ENCODE measurements around the gene SPSB4.
"Not testable (repeated sequence)": the region's sequence is repeated elsewhere in the genome, so short reads cannot be mapped to it uniquely, and the experiment has no call there.

SPSB4 gene

DNA sequence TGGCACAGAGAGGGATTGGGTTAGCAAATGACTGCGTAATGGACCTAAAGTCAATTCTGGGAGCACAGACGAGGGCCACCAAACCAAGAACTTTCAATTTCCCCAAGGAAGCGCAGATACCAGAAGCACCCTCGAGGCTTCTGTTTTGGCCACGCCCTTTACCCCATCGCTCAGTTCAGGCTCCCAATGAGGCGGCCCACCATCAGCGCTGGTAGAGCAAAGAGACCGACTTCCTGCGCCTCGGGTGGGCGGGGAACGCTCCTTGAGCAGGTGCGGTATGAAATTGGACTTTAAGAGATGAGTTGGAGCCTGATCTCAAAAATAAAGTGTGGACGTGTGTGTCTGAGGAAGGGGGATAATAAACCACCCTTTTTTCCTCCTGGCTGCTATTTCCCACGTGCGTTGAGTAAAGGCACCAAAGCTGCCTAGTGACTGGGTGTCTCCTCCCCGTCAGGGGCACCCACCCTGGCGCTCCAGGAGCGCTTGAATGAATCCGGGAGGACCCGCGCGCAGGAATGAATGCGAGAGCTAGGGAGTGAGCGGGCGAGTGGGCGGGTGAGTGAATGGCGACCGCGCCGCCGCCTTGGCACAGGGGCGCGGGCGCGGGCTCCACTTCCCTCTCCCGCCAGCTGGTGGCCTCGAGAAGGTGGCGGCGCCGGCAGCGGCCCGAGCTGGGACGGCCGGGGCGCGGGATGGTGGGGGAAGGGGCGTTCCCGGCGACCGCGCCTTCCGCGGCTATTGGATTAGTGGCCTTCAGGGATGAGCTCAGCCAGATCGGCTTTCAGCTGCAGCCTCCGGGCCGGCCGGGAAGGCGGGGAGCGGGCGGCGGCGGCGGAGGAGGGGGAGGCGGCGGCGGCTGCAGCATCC, at the start of gene SPSB4:
SPSB4 (plus strand) TSS at position 772 of the 867 bp plus-strand sequence. CDS start 14,758 bp downstream, outside the sequence.
- DNase-seq (ENCODE audit: low read depth) = peak; percentile 10
- peak within 1 kb of the TSS; percentile 48 for H3K4me3 ChIP-seq (ENCODE audit: low read depth, low read length)

DNA sequence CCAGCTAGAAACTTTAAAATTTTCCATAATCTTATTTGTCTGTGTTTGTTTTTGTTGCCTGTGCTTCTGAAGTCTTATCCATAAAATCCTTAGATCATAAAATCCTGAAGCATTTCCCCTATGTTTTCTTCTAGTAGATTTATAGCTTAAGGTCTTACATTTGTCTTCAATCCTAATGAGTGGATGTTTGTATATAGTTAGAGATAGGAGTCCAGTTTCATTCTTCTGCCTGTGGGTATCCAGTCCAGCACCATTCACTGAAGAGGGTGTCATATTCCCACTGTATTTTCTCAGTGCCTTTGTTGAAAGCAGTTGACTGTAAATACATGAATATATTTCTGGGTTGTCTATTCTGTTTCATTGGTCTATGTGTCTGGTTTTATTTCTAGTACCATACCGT, 44.8 kb upstream of the SPSB4 start:
- no peak for DNase-seq (ENCODE audit: low read depth)
- H3K4me3 ChIP-seq (ENCODE audit: low read depth, low read length) = no peak overlapping the region

DNA sequence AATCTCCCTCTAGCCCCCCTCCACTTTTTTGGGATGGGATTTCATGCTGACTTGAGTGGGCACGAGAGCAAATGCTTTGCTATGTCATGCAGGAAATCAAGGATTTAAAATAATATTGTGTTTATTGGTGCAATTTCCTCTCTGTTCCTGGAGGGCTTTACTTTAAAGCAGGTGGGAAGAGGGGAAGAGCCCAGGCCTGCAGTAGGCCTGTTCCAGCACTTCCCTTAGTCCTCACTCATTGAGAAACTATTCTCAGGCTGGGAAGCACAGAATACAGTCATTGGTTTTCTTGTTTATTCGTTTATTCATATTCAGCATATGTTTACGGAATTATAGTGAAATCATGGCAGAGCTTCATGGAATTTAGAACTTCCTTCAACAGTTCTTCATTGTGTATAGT, 41.7 kb upstream of the SPSB4 start:
- H3K4me3 ChIP-seq (ENCODE audit: low read depth, low read length) = no peak overlapping the region
- no peak for DNase-seq (ENCODE audit: low read depth)

DNA sequence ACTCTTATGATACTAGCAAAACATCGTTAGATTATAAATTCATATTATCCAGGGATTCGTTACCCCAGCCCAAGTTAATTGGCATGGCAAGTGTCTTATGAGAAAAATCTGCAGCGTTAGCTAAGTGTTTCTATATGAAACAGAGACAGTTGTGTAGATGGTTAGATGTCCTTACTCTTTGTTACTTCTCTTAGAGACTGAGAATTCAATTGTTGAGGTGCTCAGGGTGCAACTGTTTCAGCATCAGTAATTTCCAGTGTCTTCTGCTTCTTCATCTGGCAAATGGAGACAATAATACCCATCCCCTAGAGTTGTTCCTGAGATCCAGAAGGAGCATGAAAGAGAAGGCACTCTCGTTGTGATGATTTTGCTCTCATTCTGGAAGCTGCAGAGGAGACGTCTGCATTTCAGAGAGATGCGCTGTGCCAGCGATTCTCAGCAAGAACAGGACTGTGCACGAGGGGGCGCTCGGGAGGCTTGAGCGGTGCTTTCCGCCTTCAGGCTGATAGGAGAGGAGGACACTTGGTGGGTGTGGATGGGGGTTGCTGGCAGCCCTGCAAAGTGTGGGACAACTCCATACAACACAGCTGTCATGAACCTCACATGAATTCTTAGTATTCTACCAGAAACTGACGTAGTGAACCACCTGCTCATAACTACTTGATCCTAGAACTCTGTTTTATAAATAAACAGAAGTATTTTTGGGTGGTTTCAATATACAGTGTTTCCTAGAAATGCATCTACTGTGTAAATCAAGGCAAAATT, 39.7 kb upstream of the SPSB4 start:
- no peak overlapping the region for H3K4me3 ChIP-seq (ENCODE audit: low read depth, low read length)
- DNase-seq (ENCODE audit: low read depth) = peak; percentile 43

DNA sequence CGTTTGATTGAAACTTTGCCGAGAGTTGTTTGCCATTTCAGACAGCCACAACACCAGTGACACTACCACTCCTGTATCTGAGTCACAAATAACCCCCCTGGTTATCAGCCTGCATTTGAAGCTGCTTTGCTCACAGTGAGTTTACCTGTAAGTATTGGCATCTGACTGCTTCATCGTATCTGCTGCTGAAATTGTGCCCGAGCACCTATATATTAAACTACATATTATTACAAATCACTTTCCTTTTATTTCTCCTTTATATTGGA, 39.2 kb upstream of the SPSB4 start:
- H3K4me3 ChIP-seq (ENCODE audit: low read depth, low read length) = no peak overlapping the region
- no peak for DNase-seq (ENCODE audit: low read depth)

DNA sequence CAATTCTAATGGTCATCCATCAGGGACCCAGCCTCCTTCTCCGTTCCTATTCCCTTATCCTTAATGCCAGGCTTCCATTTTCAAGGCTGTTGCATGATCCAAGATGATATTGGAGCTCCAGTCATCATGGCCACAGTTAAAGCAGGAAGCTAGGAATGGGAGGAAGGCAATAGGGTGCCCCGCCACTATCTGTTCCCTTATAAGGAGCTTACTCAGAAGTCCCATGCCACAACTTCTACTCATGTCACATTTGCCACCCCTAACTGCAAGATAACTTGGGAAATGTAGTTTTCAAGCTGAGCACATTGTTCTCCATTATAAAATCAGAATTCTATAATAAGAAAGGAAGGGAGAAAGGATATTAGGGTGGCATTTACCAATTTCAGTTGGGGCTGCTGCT, 38.6 kb upstream of the SPSB4 start:
- no peak overlapping the region for H3K4me3 ChIP-seq (ENCODE audit: low read depth, low read length)
- no peak for DNase-seq (ENCODE audit: low read depth)

DNA sequence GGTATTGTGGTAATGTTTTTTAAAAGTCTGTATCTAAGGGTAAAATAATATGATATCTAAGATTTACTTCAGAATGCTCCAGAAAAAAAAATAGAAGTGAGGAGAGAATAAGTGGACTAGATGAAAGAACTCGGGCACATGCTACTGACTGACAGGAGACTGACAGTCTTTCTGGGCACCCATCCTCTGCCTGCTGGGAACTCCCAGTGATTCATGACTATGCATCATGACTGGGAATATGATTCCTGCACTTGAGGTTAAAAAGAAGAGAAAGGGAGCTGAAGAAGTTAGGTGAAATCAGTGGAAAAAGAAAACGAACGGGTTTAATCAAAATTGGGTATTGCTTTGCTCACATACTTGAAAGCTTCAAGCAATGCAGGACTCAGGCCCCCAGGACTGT, 35.7 kb upstream of the SPSB4 start:
- no peak overlapping the region for H3K4me3 ChIP-seq (ENCODE audit: low read depth, low read length)
- DNase-seq (ENCODE audit: low read depth) = no peak

DNA sequence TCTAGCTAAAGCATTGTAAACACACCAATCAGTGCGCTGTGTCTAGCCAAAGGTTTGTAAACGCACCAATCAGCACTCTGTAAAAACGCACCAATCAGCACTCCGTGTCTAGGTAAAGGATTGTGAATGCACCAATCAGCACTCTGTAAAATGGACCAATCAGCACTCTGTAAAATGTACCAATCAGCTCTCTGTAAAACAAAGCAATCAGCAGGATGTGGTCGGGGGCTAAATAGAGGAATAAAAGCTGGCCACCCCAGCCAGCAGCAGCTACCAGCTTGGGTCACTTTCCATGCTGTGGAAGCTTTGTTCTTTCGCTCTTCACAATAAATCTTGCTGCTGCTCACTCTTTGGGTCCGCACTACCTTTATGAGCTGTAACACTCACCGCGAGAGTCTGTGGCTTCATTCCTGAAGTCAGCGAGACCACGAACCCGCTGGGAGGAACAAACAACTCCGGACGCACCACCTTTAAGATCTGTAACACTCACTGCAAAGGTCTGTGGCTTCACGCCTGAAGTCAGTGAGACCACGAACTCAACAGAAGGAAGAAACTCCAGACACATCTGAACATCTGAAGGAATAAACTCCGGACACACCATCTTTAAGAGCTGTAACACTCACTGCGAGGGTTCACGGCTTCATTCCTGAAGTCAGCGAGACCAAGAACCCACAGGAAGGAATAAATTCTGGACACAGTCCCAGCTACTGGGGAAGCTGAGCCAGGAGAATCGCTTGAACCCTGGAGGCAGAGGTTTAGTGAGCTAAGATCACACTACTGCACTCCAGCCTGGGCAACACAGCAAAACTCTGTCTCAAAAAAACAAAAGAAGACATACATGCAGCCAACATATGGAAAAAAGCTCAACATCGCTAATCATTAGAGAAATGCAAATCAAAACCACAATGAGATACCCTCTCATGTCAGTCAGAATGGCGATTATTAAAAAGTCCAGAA, 33.5 kb upstream of the SPSB4 start:
- not testable (repeated sequence) for H3K4me3 ChIP-seq (ENCODE audit: low read depth, low read length); DNase-seq (ENCODE audit: low read depth)

DNA sequence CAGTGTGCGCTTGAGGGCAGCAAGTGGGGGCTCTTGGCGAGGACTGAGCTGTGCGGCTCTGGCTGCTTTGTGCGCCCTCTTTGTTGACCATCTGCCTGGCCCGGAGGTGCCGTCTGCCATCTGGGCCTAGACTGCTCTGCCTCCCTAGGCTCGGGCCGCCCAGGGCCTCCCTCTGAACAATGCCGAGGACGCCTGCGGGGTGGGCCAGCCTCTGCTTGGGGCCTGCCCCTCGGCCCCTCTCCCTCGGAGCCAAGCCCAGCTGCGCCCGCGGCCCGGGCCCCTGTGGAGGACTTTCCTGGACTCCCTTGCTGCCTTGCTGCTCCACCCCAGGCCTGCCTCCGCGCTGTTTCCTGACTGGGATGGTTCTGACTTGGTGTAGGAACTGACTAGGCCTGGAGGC, 31.9 kb upstream of the SPSB4 start:
- no peak overlapping the region for H3K4me3 ChIP-seq (ENCODE audit: low read depth, low read length)
- no peak for DNase-seq (ENCODE audit: low read depth)

DNA sequence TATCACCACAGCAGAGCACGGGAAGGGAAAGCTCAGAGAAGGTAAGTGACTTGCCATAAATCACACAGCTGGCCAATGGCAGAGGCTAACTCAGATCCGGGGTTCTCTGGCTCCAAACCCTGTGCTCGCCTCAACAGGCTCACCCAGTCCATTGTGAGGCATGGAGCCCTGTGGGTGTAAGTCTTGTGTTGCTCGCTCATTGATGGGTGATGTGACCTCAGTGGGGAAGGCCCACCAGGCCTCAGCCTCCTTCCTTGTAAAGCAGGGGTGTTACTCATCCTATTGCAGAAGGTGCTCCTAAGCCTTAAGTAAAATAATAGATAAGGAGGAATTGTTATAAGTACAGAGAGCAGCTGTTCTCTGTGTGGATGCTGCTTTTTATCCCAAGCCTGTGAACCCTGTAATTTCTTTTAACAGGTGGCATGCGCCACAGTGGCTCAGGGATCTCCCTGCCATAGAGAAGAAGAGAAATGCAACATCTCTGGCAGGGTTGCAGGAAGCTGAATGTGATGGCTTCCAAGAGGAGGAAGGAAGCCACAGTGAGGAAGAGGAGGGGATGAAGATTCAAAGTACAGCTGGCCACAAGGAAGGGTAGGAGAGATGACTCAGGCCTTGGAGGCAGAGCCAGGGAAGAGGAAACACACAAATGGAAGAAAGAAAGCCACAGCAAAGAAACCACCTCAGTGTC, 30.9 kb upstream of the SPSB4 start:
- DNase-seq (ENCODE audit: low read depth) = peak; percentile 11
- H3K4me3 ChIP-seq (ENCODE audit: low read depth, low read length) = no peak overlapping the region

DNA sequence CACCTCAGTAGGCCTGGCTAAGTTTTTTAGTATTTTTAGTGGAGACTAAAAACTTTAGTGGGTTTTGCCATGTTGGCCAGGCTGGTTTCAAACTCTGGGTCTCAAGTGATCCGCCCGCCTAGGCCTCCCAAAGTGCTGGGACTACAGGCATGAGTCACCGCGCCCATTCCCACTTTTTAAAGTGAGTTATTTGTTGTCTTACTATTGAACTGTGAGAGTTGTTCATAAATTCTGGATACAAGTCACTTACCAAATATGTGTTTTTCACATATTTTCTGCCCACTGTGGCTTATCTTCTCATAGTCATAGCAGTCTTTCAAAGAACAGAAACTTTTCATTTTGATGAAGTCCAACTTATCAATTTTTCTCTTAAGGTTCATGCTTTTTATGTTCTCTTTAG, 29.9 kb upstream of the SPSB4 start:
- H3K4me3 ChIP-seq (ENCODE audit: low read depth, low read length) = no peak overlapping the region
- DNase-seq (ENCODE audit: low read depth) = no peak

DNA sequence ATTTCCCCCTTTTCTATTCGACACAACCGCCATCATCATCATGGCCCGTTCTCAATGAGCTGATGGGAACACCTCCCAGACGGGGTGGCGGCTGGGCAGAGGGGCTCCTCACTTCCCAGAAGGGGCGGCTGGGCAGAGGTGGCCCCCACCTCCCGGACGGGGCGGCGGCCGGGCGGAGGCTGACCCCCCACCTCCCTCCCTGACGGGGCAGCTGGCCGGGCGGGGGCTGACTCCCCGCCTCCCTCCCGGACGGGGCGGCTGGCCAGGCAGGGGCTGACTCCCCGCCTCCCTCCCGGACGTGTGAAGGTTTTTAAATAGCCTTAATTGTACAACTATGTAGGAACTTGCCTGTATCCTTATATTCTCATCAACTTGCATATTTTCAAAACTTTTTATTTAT, 20.9 kb upstream of the SPSB4 start:
- H3K4me3 ChIP-seq (ENCODE audit: low read depth, low read length) = no peak overlapping the region
- no peak for DNase-seq (ENCODE audit: low read depth)

DNA sequence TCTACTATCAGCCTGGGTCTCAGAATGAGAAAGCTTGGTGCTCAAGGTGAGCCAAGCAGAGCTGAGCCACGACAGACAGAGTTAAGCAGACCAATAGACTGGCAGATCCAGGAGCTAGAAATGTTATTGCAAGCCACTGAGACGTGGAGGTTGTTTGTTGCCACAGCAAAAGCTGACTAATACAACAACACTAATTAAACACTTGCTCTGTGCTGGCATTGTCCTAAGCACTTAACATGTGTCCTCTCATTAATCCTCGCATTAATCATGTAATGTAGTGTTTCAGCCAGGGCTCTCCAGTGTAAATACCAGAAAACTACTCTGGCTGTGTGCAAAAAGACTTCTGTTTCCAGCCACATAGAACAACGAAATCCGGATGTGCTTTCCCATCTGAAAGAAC, 11.6 kb upstream of the SPSB4 start:
- no peak overlapping the region for H3K4me3 ChIP-seq (ENCODE audit: low read depth, low read length)
- no peak for DNase-seq (ENCODE audit: low read depth)

DNA sequence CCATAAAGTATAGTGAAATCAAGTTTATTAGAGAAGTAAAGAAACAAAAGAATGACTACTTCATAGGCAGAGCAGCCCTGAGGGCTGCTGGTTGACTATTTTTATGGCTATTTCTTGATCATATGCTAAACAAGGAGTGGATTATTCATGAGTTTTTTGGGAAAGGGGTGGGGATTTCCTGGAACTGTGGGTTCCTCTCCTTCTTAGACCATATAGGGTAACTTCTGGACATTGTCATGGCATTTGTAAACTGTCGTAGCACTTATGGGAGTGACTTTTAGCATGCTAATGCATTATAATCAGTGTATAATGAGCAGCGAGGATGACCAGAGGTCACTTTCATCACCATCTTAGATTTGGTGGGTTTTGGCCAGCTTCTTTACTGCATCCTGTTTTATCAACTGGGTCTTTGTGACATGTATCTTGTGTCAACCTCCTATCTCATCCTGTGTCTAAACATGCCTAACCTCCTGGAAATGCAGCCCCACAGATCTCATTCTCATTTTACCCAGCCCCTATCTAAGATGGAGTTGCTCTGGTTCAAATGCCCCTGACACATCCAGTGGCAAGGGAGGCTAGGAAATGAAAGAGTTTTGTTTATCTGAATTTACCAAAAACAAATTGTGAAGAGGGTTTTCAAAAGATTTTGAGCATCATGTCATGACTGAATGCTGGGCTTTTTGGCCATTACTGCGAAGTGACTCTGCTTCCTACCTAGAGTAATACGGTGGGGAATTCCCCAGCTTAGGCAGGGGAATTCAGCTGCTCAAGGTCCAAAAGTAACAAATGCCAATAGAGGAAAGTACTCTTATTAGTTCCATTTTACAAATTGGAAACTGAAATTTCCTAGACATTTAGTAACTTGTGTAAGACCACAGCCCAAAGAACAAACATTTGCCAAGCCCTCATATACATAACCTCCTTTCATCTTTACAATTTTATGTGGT, 6.2 kb upstream of the SPSB4 start:
- no peak for DNase-seq (ENCODE audit: low read depth)

DNA sequence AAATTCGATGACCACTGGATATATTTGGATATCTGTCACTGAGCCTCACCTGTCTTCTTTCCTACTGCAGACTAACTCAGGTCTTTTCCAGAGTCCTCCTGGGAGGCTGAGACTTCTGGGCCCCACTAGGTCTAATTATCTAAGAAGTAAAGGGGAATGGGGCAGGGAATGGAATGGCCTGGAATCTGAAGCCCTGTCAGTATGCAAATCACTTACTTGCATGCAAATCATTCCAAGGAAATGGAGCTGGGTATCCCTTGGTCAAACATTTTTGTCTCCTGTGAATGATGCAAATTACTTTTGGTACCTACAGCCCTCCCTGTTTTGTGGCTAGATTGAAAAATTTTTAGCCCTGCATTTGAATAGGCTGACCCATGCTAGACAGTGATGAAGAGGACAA, 5.3 kb upstream of the SPSB4 start:
- no peak for DNase-seq (ENCODE audit: low read depth)
- no peak overlapping the region for H3K4me3 ChIP-seq (ENCODE audit: low read depth, low read length)

More for the DNA sequence above, 6.2 kb upstream of the SPSB4 start:
- H3K4me3 ChIP-seq (ENCODE audit: low read depth, low read length) = no peak overlapping the region

DNA sequence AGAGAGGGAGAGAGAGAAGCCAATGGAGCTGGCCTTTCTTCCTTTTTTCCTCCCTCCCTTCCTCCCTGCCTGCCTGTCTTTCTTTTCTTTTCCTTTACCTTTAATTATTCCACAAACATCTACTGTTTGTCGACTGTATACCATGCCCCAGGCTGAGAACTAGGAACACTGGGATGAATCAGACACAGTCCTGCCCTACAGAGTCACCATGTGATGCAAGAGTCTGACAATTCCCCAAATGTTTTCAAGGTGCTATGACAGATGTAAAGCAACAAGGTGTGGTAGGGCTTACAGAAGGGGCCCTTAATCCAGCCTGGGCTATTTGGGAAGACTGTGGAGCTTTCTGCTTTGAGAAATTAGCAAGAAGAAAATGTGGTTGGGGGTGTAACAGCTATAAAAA, 4.0 kb upstream of the SPSB4 start:
- no peak overlapping the region for H3K4me3 ChIP-seq (ENCODE audit: low read depth, low read length)
- DNase-seq (ENCODE audit: low read depth) = no peak

DNA sequence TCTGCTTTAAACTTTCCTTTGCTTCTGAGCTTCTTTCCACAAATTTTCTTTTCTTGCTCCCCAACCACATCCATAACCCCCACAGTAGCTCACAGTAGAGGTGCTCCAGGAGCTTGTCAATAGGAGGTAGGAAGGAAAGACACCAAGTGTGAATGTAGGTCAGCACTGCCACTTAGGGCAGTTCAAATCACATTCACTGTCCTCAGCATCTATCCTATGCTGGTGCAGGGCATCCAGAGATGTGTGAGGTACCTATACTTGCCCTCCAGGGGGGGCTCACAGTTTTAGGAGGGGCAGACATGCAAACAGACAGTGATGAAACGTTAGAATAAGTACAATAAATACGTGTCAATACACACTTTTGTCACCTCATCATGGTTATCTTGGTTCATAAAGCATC, 1.5 kb upstream of the SPSB4 start:
- no peak for DNase-seq (ENCODE audit: low read depth)
- no peak overlapping the region for H3K4me3 ChIP-seq (ENCODE audit: low read depth, low read length)

DNA sequence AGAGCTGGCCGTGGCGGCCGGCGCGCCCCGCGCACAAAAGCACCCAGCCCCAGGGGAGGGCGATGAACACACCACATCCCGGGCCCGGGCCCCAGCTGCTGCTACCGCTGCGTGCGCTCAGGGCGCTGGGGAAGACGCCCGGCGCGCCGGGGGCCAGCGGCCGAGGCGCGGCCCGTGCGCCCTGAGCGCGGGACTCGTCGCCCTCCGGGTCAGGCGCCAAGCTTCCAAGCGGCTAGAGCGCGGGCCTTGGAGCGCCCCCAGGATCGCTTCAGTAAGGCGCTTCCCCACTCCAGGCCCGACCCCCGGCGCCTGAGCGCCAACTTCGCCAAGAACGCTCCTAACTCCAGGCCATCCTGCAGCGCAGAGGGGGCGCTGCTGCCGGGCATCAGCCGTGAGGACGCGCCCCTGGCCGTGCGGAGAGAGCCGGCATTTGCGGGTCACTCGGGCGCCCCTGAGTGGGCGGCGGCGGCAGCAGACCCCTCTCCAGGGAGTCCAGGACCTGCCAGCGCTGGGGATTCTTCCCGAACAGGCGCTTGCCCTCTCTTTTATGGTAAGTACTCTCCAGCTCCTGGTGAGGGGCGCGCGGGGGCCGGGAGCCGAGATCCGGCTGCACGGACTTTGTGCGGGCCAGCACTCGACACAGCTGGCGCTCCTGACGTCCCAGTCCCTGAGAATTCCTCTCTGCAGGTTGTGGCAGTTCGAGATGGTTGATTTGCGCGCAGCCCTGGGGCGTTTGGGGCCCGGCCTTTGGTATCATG, 475 bp downstream of the SPSB4 start:
- no peak for DNase-seq (ENCODE audit: low read depth)
- peak overlapping the region; percentile 48 for H3K4me3 ChIP-seq (ENCODE audit: low read depth, low read length)
